GM19452 (cell line): ENCODE results near the gene CDCA7L.

ENCODE experiments used
- ATAC-seq: cut with Tn5 transposase; IDR thresholded peaks from one replicate; pipeline ENCODE4 v1.9.1; 2021; ENCODE audit not compliant: unreplicated experiment

The CDCA7L gene, protein sequence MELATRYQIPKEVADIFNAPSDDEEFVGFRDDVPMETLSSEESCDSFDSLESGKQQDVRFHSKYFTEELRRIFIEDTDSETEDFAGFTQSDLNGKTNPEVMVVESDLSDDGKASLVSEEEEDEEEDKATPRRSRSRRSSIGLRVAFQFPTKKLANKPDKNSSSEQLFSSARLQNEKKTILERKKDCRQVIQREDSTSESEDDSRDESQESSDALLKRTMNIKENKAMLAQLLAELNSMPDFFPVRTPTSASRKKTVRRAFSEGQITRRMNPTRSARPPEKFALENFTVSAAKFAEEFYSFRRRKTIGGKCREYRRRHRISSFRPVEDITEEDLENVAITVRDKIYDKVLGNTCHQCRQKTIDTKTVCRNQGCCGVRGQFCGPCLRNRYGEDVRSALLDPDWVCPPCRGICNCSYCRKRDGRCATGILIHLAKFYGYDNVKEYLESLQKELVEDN

DNA sequence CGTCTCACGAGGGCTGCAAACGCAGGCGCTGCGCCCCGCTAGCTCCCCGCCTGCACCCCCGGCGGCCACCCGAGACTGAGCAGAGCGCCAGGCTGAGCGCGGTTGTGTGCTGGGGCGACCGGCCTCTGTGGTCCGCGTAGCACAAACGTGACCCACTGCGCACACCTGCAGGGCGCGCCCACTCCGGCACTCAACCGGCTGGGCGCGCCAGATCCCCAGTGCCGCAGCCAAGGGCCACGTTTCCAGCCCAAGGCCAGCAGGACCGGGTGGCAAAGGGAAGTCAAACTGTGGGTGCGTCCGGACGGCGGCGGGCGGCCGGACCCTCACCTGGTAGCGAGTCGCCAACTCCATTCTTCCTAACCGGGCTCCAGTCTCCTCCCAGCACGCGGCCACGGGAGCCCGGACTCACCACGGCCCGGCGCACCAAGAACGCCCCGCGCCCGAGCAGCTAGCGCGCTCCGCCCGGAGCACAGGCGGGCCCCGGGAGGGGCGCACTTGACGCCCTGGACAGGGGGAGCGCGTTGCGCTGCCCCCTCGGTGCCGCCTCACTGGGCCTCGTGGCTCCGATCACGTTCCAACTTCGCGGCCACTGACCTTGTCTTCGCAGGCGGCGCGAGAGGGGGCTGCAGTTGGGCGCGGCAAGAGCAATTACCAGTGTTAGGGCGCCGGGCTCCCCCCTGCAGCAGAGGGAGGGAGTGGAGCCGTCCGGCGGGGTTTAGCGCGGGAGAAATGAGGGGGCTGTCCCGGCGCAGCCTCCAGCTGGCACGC, at the start of gene CDCA7L:
TSS of gene CDCA7L (minus strand) at position 446 of the 768 bp plus-strand sequence. CDS start at position 351, 95 bp downstream.
- ATAC-seq = peak; percentile 90

DNA sequence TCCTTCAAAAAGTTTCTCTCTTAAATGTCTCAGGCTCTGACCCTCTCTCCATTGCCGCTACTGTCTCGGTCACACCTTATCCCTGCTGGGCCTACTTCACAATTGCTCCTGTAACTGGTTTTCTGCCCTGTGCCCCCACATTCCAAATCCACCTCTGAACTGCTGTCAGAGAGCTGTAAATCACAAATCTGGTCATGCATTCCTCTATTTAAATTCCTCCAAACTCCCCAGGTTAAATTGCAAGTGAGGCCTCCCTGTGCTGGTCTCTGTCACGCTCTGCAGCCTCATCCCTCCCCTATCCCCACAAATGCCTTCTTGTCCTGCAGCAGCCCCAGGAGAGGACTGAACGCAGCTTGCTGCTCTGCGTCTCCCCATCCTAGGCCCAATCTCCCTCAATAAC, 40.4 kb upstream of the CDCA7L start:
- no peak for ATAC-seq

DNA sequence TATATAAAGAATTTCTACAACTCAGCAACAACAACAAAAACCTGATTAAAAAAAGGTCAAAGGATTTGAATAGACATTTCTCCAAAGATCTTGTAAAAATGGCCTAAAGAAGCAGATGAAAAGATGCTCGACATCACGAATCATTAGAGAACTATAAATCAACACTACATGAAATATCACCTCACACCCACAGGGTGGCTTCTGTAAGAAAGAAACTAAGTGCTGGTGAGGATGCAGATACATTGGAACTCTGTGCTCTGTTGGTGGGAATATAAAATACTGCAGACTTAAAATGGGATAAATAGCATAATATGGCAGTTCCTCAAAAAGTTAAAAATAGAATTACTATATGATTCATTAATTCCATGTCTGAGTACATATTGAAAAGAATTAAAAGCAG, 38.3 kb upstream of the CDCA7L start:
- no peak for ATAC-seq

DNA sequence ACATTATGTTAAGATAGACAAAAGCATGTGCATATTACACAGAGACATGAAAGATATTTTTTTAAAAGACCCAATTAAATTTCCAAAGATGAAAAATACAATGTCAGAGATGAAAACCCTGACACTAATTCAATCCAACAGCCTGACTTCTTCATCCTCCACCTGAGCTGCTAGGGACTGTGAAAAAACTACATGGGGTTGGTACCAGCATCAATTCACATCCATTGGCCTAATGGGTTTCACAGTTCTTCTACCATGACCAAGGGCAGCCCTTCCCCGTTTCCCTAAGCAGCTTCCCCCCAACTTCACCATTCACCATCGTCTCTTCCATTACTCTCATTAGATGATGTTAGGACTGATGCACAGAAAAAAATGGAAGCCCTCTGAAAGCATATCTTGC, 37.4 kb upstream of the CDCA7L start:
- no peak for ATAC-seq

DNA sequence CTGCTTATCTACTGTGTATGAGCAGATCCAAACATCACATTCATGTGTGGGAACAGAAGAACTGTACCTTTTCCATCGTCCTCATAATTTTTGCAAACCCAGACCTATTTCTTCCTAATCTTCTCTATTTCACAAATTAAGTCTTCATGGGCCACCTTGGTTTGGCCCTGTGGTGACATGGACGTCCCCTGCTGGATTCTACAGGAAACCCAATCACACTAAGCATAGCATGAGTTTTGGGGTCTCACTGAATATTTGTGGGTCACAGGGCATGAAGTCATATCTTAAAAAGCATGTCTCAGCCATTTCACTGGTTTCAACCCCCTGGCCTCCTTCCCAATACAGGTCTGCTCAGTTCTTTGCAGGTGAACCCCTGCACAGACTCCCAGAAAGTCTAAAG, 35.8 kb upstream of the CDCA7L start:
- ATAC-seq = no peak

DNA sequence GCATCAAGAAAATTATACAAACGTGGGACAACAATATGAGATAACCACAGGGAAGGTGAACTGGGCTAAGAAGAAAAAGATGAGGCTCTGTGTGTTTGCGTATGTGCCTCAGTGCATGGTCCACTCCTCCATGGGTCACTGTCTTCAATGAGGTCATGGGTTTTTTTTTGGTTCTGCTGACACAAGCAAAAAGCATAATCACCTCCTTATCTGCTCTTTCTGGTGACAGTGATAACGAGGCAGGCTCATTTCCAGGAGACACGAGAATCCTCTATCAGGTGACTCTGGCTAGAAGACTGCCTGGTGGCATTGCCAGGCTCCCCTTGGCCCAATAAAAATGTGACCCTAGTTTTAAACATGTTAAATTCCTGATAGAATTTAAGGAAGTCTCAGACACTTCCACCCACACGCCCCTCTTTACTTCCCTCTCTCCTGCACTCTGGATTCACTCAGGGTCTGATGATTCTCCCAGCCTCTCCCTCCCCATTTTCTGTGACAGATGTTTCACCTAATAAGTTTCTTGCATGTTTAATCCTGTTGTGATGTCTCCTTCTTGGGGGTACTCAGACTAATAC, 35.3 kb upstream of the CDCA7L start:
- no peak for ATAC-seq

DNA sequence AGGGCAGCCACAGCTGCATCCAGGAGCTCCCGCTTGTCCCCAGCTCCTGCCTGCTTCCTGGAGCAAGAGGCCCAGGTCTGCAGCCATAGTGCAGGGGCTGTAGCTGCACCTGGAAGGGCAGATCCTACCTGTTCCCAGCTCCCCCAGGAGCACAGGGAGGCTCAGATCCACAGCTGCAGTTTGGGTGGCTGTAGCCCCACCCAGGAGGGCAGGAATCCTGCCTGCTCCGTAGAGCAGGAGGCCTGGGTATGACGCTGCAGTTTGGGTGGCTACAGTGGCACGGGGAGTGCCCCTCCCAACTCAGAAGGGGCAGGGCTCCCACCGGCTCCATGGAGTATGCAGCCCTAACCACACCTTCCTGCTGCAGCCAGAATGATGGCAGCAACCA, 26.7 kb upstream of the CDCA7L start:
- no peak for ATAC-seq

DNA sequence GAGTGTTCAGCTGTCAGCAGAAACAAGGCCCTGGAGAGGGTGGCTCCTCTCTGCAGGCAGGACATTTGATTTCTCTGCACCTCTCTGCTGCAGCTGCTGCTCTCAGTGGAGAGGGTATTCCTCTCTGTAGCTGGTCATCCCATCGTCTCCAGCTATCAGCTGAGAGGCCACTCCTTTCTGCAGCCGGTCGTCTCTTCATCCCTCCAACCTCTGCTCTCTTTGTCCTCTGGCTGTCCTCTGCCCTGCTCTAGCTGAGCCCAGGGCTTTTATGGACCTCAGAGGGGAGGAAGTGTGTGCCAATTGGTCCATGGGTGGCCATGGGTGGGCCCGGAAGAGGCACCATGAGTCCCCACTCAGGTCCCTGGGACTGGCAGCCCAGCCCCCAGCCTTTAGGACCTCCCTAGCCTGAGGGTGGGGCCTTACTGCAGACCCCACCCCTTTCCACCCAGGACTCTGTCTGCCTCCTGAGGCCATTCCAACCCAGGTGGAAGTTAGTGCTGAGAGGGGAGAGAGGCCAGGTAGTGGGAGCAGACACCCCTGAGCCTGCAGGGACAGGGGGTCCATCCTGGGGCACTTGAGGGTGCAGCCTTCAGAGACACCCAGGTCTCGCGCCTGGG, 26.2 kb upstream of the CDCA7L start:
- ATAC-seq = no peak

DNA sequence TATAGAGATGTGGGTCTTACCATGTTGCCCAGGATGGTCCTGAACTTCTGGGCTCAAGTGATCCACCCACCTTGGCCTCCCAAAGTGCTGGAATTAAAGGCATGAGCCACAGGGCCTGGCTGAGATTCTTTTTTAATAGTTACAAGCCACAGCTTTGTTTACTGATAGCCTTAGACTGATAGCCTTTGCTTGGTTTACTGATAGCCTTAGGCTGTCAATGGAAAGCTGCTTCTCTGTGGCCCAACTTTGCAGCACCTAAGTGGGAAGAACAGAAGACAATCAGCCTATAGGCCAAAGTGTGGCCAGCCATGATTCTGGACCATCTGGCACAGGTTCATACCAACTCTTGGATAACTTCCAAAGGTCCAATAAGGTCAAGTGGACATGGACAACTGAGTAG, 24.1 kb upstream of the CDCA7L start:
- ATAC-seq = no peak

DNA sequence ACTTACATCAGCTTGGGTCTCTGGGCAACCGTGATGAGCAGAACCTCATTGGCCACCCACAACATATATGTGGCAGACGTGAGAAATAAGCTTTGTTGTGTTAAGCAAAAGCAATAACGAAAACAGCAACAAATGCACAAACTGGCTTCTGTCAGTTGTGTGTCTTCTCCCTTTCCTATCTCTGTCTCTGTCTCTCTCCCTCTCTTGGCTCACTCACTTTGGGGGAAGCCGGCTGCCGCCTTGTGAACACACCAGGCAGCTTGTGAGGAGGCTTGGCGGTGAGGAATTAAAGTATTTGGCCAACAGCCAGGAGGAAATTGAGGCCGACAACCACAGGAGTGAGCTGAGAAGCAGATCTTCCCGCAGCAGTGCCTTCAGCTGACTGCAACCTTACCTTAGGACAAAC, 21.9 kb upstream of the CDCA7L start:
- ATAC-seq = no peak

DNA sequence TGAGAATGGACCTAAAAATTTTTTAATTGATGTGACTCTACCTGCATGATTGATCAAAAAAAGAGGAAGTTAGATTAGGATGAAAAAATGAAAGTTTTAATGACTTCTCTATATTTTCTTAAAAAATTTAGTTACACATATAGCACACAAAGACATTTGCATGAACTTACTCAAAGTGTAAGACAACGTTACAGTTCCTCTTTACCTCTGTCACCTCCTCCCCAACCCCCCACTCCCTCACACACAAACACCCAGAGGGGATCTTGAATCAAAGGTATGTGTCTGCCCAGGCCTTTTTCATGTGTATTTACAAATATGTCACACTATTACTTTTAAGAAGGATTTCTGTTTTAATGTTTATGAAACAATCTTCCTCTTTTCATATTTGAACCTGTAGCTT, 20.6 kb upstream of the CDCA7L start:
- peak; percentile 89 for ATAC-seq

DNA sequence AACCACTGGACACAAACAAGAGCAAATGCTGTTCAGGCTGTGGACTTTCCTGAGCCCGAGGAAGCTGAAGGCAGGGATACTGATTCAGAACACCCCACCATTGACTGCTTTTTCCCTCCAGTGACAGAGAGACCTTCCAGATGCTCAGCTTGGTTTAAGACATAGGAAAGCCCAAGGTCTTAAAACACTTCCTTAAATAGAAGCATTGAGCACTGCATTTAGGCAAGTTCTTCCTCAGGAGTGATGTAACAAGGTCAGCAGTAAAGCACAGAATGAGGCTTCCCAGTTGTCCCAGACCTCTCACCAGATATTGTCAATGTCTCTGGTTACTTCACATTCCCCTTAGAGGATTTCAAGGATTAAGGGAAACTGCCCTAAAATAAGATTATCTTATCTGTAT, 19.6 kb upstream of the CDCA7L start:
- no peak for ATAC-seq

DNA sequence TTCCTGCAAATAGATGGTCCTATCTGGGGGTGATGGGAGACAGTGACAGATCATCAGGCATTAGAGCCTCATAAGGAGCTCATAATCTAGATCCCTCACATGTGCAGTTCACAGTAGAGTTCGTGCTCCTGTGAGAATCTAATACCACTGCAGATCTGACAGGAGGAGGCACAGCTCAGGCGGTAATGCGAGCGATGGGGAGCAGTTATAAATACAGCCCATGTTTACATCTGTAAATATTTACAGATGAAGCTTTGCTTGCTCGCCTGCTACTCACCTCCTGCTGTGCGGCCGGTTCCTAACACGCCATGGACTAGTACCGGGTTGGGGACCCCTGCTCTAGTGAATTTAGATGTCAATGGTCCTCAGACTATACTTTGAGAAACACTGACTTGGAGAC, 17.0 kb upstream of the CDCA7L start:
- ATAC-seq = no peak

DNA sequence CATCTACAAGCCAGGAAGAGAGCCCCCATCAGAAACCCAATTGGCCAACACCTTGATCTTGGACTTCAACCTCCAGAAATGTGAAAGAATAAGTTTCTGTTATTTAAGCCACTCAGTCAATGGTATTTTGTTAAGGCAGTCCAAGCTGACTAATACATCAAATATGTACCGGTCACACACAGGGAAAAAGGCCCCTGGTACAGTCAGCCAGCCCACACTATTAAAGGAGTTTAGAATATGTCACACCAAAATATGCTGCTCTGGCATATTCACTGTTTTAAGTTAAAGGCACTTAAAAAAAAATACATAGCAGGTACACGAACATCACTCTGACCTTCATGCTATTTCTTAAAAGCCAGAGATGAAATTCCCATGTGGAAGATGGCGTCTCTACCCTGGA, 15.2 kb upstream of the CDCA7L start:
- no peak for ATAC-seq

DNA sequence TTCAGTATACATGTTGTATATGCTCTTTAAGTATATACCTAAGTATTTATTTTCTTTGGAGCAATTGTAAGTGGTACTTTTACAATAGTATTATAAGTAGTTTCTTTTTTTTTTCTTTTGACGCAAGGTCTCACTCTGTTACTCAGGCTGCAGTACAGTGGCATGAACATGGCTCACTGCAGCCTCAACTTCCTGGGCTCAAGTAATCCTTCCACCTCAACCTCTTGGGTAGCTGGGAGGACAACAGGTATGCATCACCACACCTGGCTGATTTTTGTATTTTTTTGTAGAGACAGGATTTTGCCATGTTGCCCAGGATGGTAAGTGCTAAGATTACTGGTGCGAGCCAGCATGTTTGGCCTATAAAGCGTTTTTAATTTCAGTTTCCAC, 13.7 kb upstream of the CDCA7L start:
- ATAC-seq = no peak

DNA sequence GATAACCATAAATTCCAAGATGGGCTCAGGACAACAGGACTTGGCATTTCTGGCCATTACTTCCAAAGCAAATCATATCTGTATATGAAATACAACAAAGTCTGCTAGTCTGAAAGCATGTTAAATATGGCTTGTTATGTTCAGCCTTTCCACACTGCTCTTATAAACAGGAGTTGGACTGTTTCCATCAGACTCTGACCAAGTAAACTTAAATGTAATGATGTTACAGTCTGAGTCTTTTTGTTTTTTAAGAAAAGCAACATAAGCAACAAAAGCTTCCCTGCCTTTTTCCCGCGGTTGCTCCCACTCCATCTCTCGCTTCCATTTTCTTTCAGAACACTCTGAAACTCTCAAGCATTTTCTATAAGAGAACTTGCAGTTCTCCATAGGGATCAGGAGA, 8.1 kb upstream of the CDCA7L start:
- ATAC-seq = no peak

DNA sequence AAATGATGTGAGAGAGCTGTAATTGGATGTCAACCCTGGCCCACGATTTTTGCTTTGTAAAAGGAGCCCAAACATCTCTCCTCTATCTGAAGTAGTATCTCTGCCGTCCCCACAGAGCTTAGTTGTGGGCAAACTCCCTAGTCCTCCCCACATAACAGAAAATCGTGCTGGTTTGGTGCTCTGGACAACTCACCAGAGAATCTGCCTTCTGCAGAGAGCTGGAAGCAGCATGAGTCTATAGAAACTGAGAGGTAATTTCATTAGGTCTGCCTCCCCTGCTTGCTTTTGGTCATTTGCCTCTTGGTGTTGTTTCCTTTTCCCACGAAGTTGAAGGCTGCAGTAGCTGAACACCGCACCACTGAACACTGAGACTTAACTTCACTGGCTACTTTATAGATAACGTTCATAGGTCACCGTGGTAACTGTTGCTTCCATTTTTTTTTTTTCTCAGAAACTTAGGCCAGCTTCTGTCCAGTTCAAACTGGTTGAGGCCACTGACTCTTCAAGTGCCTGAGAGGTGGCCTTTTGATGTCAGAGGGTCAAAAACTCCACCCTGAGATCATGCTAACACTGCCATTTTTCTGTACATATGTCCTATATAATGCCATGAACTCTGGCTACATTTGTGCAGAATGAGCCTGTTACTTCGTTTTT, 3.3 kb upstream of the CDCA7L start:
- no peak for ATAC-seq

DNA sequence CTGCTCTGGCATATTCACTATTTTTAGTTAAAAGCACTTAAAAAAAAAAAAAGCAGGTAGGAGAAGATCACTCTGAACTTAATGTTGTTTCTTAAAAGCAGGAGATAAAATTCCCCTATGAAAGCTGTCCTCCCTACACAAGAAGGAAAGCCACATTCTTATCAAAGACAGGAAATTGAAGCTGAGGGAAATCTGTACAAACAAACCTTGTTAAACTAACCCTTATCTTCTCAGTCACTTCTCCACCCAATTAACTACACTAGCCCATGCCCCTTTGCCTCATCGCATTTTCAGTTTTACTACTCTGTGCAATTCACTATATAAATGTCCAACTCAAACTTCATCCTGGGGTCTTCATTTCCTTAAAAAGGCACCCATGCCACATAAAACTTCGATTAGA, 2.7 kb upstream of the CDCA7L start:
- no peak for ATAC-seq

DNA sequence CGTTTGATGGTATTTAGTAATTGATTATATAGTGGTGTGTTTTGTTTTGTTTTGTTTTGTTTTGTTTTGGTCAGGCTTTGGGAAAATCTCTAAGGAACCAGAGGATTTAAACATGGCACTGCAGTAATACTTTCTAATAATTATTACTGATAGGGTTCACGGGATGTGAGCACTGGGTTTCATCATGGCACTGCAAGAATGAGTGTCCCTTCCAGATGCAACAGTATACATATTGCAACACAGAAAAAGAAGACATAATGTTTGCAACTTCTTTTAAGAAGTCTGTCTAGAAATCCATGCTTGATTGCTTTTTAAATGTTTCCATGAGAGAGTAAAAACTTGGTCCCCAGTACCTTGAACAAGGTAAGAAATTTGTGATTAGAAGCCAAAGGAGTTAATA, 2.2 kb upstream of the CDCA7L start:
- ATAC-seq = no peak

DNA sequence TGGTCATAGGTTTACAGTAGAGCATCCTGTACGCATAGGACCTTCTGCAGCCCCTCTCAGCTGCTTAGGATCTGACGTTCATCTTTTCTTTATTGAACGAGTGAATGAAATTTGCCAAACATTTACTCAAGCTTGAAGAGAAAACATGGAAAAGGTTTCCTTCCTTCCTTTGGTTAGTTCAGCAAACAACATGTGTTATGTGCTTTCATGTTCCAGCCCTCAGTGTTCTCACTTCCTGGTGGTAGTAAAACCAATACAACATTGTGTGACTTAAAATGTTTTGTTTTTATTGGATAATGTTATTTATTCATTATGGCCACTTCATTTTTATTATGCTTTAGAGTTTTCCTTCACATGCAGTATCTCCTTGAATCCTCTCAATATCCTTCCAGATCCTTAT, 1.4 kb upstream of the CDCA7L start:
- no peak for ATAC-seq

DNA sequence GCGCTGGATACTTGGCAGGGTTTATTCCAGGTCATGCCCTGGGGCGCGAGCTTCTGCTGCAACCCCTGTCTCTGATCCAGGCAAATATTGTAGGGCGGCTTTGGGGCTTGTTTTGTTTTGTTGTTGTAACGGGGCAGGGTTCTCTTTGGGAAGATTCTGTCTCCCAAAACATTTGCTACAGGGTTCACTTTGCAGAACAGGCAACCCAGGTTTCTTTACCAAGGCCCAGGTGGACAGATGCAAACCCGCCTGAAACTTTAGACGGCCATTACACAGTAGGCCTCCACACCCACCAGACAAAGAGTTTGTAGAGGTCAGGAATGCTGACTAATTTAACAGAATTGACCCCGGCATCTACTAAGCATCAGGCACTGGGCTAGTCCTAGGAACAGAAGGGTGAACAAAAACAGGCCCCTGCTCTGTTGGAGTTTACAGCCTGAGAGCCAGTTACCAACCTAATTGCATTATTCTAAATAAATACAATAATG, 567 bp upstream of the CDCA7L start:
- no peak for ATAC-seq
